Activated naive CD4-positive, alpha-beta T cell treated with anti-CD3 and anti-CD28 coated beads, Interleukin-2, amount 50 U/mL, for 24 hours (primary cell): ENCODE data around the gene EIF3K.

Experiments
- H3K27ac Mint-ChIP-seq: one replicate; pipeline ENCODE4 v1.8.0; 2021; ENCODE audit warnings: mild to moderate bottlenecking, mixed read lengths
- H3K27me3 Mint-ChIP-seq: one replicate; pipeline ENCODE4 v1.8.0; 2021; ENCODE audit warnings: mixed read lengths
- H3K36me3 Mint-ChIP-seq: one replicate; pipeline ENCODE4 v1.8.0; 2021; ENCODE audit warnings: mixed read lengths
- H3K4me1 Mint-ChIP-seq: one replicate; pipeline ENCODE4 v1.8.0; 2021; ENCODE audit warnings: mixed read lengths
- H3K4me3 Mint-ChIP-seq: one replicate; pipeline ENCODE4 v1.8.0; 2021; ENCODE audit warnings: mild to moderate bottlenecking, mixed read lengths
- H3K9me3 Mint-ChIP-seq: one replicate; pipeline ENCODE4 v1.8.0; 2021; ENCODE audit warnings: mixed read lengths

The EIF3K gene

GRCh38 chr19:38665950-38666662 is 47.1 kb downstream of the EIF3K start:
- H3K4me1 Mint-ChIP-seq, result peaks cover 51% of the 10 kb centered on the region
- no peak overlapping the region for H3K4me3 Mint-ChIP-seq
- H3K27ac Mint-ChIP-seq, result no peak overlapping the region
- H3K27me3 Mint-ChIP-seq, result peaks cover 17% of the 10 kb centered on the region
- H3K36me3 Mint-ChIP-seq, result peaks cover 6% of the 10 kb centered on the region
- no peaks in the 10 kb centered on the region for H3K9me3 Mint-ChIP-seq

- Mint-ChIP-seq H3K36me3 (peaks cover 6% of the 10 kb centered on the region), H3K27me3 (peaks cover 14% of the 10 kb centered on the region), H3K4me1 (peaks cover 53% of the 10 kb centered on the region), H3K4me3 (no peak overlapping the region), H3K27ac (no peak overlapping the region), H3K9me3 (no peaks in the 10 kb centered on the region)
These were observed 47.9 kb downstream of the EIF3K start for GRCh38 chr19:38666663-38667511.

GRCh38 chr19:38667661-38668171 is 48.7 kb downstream of the EIF3K start:
- peaks cover 53% of the 10 kb centered on the region for H3K4me1 Mint-ChIP-seq
- H3K27ac Mint-ChIP-seq, result no peak overlapping the region
- no peak overlapping the region for H3K4me3 Mint-ChIP-seq
- peaks cover 6% of the 10 kb centered on the region for H3K36me3 Mint-ChIP-seq
- H3K27me3 Mint-ChIP-seq, result peaks cover 9% of the 10 kb centered on the region
- H3K9me3 Mint-ChIP-seq, result no peaks in the 10 kb centered on the region

GRCh38 chr19:38669552-38669951 is 50.6 kb downstream of the EIF3K start:
- Mint-ChIP-seq H3K27me3 (peaks cover 1% of the 10 kb centered on the region), H3K27ac (no peak overlapping the region), H3K9me3 (no peaks in the 10 kb centered on the region), H3K4me1 (peaks cover 43% of the 10 kb centered on the region), H3K36me3 (peaks cover 1% of the 10 kb centered on the region), H3K4me3 (peak overlapping the region; percentile 44)

GRCh38 chr19:38670921-38671398 is 52.0 kb downstream of the EIF3K start:
- Mint-ChIP-seq H3K36me3 (peaks cover 1% of the 10 kb centered on the region), H3K27ac (no peak overlapping the region), H3K4me3 (no peak overlapping the region)

GRCh38 chr19:38671654-38672053 is 52.7 kb downstream of the EIF3K start:
- peaks cover 1% of the 10 kb centered on the region for H3K27me3 Mint-ChIP-seq
- peaks cover 46% of the 10 kb centered on the region for H3K4me1 Mint-ChIP-seq
- no peak overlapping the region for H3K4me3 Mint-ChIP-seq
- peaks cover 1% of the 10 kb centered on the region for H3K36me3 Mint-ChIP-seq
- H3K27ac Mint-ChIP-seq, result no peak overlapping the region
- H3K9me3 Mint-ChIP-seq, result no peaks in the 10 kb centered on the region

More at GRCh38 chr19:38670921-38671398, 52.0 kb downstream of the EIF3K start:
- Mint-ChIP-seq H3K4me1 (peaks cover 44% of the 10 kb centered on the region), H3K9me3 (no peaks in the 10 kb centered on the region), H3K27me3 (peaks cover 1% of the 10 kb centered on the region)

GRCh38 chr19:38673030-38673429 is 54.0 kb downstream of the EIF3K start:
- Mint-ChIP-seq H3K27me3 (peaks cover 1% of the 10 kb centered on the region), H3K9me3 (no peaks in the 10 kb centered on the region), H3K4me1 (peaks cover 39% of the 10 kb centered on the region), H3K36me3 (peaks cover 2% of the 10 kb centered on the region), H3K27ac (no peak overlapping the region), H3K4me3 (no peak overlapping the region)

- peaks cover 1% of the 10 kb centered on the region for H3K27me3 Mint-ChIP-seq
- peaks cover 2% of the 10 kb centered on the region for H3K36me3 Mint-ChIP-seq
- H3K9me3 Mint-ChIP-seq, result no peaks in the 10 kb centered on the region
- no peak overlapping the region for H3K27ac Mint-ChIP-seq
- no peak overlapping the region for H3K4me3 Mint-ChIP-seq
- peaks cover 30% of the 10 kb centered on the region for H3K4me1 Mint-ChIP-seq
These were observed 55.6 kb downstream of the EIF3K start for GRCh38 chr19:38674388-38675171.

- H3K9me3 Mint-ChIP-seq, result no peaks in the 10 kb centered on the region
- H3K36me3 Mint-ChIP-seq, result peaks cover 7% of the 10 kb centered on the region
- H3K27me3 Mint-ChIP-seq, result no peaks in the 10 kb centered on the region
- no peak overlapping the region for H3K4me3 Mint-ChIP-seq
- H3K4me1 Mint-ChIP-seq, result peaks cover 32% of the 10 kb centered on the region
- H3K27ac Mint-ChIP-seq, result no peak overlapping the region
These were observed 56.6 kb downstream of the EIF3K start for GRCh38 chr19:38675611-38676010.

GRCh38 chr19:38676023-38676877 is 57.3 kb downstream of the EIF3K start:
- Mint-ChIP-seq H3K9me3 (no peaks in the 10 kb centered on the region), H3K4me3 (no peak overlapping the region)

GRCh38 chr19:38676878-38677646 is 58.1 kb downstream of the EIF3K start:
- Mint-ChIP-seq H3K9me3 (no peaks in the 10 kb centered on the region), H3K4me3 (no peak overlapping the region), H3K27me3 (no peaks in the 10 kb centered on the region)

More at GRCh38 chr19:38676023-38676877, 57.3 kb downstream of the EIF3K start:
- Mint-ChIP-seq H3K4me1 (peaks cover 32% of the 10 kb centered on the region), H3K36me3 (peaks cover 8% of the 10 kb centered on the region), H3K27ac (no peak overlapping the region), H3K27me3 (no peaks in the 10 kb centered on the region)

GRCh38 chr19:38678217-38678890 is 59.4 kb downstream of the EIF3K start:
- no peaks in the 10 kb centered on the region for H3K27me3 Mint-ChIP-seq
- H3K36me3 Mint-ChIP-seq, result peaks cover 8% of the 10 kb centered on the region
- H3K27ac Mint-ChIP-seq, result no peak overlapping the region
- no peaks in the 10 kb centered on the region for H3K9me3 Mint-ChIP-seq
- no peak overlapping the region for H3K4me3 Mint-ChIP-seq
- peaks cover 43% of the 10 kb centered on the region for H3K4me1 Mint-ChIP-seq

More at GRCh38 chr19:38676878-38677646, 58.1 kb downstream of the EIF3K start:
- no peak overlapping the region for H3K27ac Mint-ChIP-seq
- peaks cover 37% of the 10 kb centered on the region for H3K4me1 Mint-ChIP-seq
- H3K36me3 Mint-ChIP-seq, result peaks cover 8% of the 10 kb centered on the region

- Mint-ChIP-seq H3K27me3 (no peaks in the 10 kb centered on the region), H3K27ac (peak overlapping the region; percentile 36), H3K4me1 (peaks cover 43% of the 10 kb centered on the region), H3K9me3 (no peaks in the 10 kb centered on the region), H3K36me3 (peaks cover 8% of the 10 kb centered on the region), H3K4me3 (no peak overlapping the region)
These were observed 60.0 kb downstream of the EIF3K start for GRCh38 chr19:38678891-38679494.
